GM06990 (cell line): ENCODE measurements around the gene PARP9.
"Not testable (repeated sequence)": the region's sequence is repeated elsewhere in the genome, so short reads cannot be mapped to it uniquely, and the experiment has no call there.

Experiments used
- DNase-seq: peaks from one replicate; pipeline ENCODE4 v3.0.0-alpha.2; 2011; ENCODE audit not compliant: insufficient read length; ENCODE audit errors: extremely low read depth
- H3K27me3 ChIP-seq: replicated peaks from 2 replicates; pipeline ENCODE4 v1.6.0; 2011; ENCODE audit warnings: low read length; ENCODE audit not compliant: control insufficient read depth, insufficient read depth
- H3K36me3 ChIP-seq: 2 replicates; pipeline ENCODE4 v1.5.1; 2011; ENCODE audit warnings: low read length; ENCODE audit not compliant: control insufficient read depth, insufficient read depth
- H3K4me3 ChIP-seq: replicated peaks from 2 replicates; pipeline ENCODE4 v1.5.1; 2011; ENCODE audit warnings: low read depth, mild to moderate bottlenecking, control low read depth, low read length
- CTCF ChIP-seq: IDR thresholded peaks from 2 replicates; pipeline ENCODE4 v1.5.1; 2011; ENCODE audit warnings: low read length, control low read depth, mild to moderate bottlenecking, inconsistent platforms; ENCODE audit not compliant: insufficient read depth, poor library complexity, severe bottlenecking

PARP9 gene

GRCh38 chr3:122502941-122503340, 61.2 kb downstream of the PARP9 start:
- TF ChIP-seq CTCF, result no peak
- DNase-seq, result no peak
- Histone ChIP-seq H3K27me3 (no peaks in the 10 kb centered on the region), H3K4me3 (no peak overlapping the region), H3K36me3 (no peaks in the 10 kb centered on the region)

GRCh38 chr3:122502139-122502538, 62.0 kb downstream of the PARP9 start:
- no peak for TF ChIP-seq CTCF
- no peak for DNase-seq
- Histone ChIP-seq H3K27me3 (no peaks in the 10 kb centered on the region), H3K36me3 (no peaks in the 10 kb centered on the region), H3K4me3 (no peak overlapping the region)

- not testable (repeated sequence) for DNase-seq, H3K27me3 ChIP-seq, H3K4me3 ChIP-seq, H3K36me3 ChIP-seq
Observed at GRCh38 chr3:122500964-122501363, 63.1 kb downstream of the PARP9 start.

GRCh38 chr3:122498152-122498551, 65.9 kb downstream of the PARP9 start:
- H3K27me3 ChIP-seq, result no peaks in the 10 kb centered on the region
- TF ChIP-seq CTCF, result no peak
- peaks cover 3% of the 10 kb centered on the region; the same call in 1 of the 2 replicates for H3K36me3 ChIP-seq
- DNase-seq, result no peak
- no peak overlapping the region for H3K4me3 ChIP-seq

GRCh38 chr3:122497425-122497824, 66.7 kb downstream of the PARP9 start:
- DNase-seq, result peak; percentile 33
- Histone ChIP-seq H3K27me3 (no peaks in the 10 kb centered on the region), H3K4me3 (no peak overlapping the region), H3K36me3 (peaks cover 3% of the 10 kb centered on the region; the same call in 1 of the 2 replicates)
- no peak for TF ChIP-seq CTCF

GRCh38 chr3:122496508-122496907, 67.6 kb downstream of the PARP9 start:
- TF ChIP-seq CTCF, result no peak
- DNase-seq, result no peak
- no peaks in the 10 kb centered on the region for H3K27me3 ChIP-seq
- peaks cover 5% of the 10 kb centered on the region for H3K36me3 ChIP-seq
- H3K4me3 ChIP-seq, result peak overlapping the region; percentile 27
